ENCODE measurements around the gene NPFFR2.
"Not testable (repeated sequence)": the region's sequence is repeated elsewhere in the genome, so short reads cannot be mapped to it uniquely, and the experiment has no call there.

The NPFFR2 gene

GRCh38 chr4:72084587-72085011 lies 52.8 kb downstream of the NPFFR2 start:
- no peak for DNase-seq
- Mint-ChIP-seq H3K27ac (no peak overlapping the region), H3K27me3 (no peaks in the 10 kb centered on the region), H3K36me3 (ENCODE audit: low read depth) (no peaks in the 10 kb centered on the region), H3K4me3 (no peak overlapping the region), H3K9me3 (no peaks in the 10 kb centered on the region), H3K4me1 (ENCODE audit: low read depth) (no peaks in the 10 kb centered on the region)

DNA sequence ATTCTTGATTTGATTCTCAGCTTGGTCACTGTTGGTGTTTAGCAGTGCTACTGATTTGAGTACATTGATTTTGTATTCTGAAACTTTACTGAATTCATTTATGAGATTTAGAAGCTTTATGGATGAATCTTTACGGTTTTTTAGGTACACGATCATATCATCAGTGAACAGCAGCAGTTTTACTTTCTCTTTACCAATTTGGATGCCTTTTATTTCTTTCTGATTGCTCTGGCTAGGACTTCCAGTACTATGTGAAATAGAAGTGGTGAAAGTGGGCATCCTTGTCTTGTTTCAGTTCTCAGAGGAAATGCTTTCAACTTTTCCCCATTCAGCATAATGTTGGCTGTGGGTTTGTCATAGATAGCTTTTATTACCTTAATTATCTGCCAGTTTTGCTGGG lies 58.8 kb downstream of the NPFFR2 start:
- H3K36me3 Mint-ChIP-seq (ENCODE audit: low read depth); H3K9me3 Mint-ChIP-seq; H3K27me3 Mint-ChIP-seq; H3K4me1 Mint-ChIP-seq (ENCODE audit: low read depth); H3K4me3 Mint-ChIP-seq; H3K27ac Mint-ChIP-seq; DNase-seq: not testable (repeated sequence)

GRCh38 chr4:72094059-72094797 lies 62.4 kb downstream of the NPFFR2 start:
- DNase-seq = no peak
- H3K27me3 Mint-ChIP-seq = no peaks in the 10 kb centered on the region
- no peak overlapping the region for H3K4me3 Mint-ChIP-seq
- H3K9me3 Mint-ChIP-seq = no peaks in the 10 kb centered on the region
- H3K36me3 Mint-ChIP-seq (ENCODE audit: low read depth) = no peaks in the 10 kb centered on the region
- H3K27ac Mint-ChIP-seq = no peak overlapping the region
- no peaks in the 10 kb centered on the region for H3K4me1 Mint-ChIP-seq (ENCODE audit: low read depth)

DNA sequence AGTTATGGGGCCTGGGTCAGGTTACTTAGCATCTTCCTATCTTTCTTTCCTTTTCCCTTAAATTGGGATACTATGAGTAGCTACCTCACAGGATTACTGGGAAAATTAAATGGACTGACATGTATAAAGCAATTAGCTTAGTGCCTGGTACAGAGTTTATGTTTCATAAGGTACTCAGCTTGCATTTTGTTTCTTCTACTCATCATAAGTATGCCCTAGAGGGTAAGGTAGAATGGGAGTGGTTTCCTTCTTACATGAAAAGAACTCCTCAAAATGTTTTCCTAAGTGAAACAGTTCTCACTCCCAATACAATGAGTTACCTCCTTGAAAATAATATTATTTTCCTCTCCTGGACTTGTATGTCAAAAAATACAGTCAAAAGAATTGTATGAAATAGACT lies 75.7 kb downstream of the NPFFR2 start:
- Mint-ChIP-seq H3K27ac (no peak overlapping the region), H3K4me1 (ENCODE audit: low read depth) (peaks cover 3% of the 10 kb centered on the region), H3K27me3 (no peaks in the 10 kb centered on the region), H3K4me3 (no peak overlapping the region), H3K36me3 (ENCODE audit: low read depth) (no peaks in the 10 kb centered on the region), H3K9me3 (peaks cover 3% of the 10 kb centered on the region)
- DNase-seq = no peak

DNA sequence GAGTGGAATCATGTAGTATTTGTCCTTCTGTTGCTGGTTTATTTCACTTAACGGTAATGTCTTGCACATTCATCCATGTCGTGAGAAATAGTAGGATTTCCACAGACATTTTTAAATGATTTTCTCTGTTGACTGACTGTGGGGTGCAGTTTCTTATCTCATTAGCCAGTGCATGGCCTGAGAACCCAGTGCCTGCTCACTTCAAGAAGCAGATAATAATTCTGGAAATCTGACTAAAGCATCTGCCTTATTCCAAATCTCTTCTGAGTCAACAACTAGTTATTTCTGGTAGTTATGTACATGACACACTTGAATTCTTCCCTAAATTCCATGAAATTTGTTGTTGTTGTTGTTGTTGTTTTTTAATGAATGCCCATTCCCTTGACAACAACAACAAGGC lies 77.6 kb downstream of the NPFFR2 start:
- Mint-ChIP-seq H3K27me3 (no peaks in the 10 kb centered on the region), H3K4me1 (ENCODE audit: low read depth) (peaks cover 8% of the 10 kb centered on the region), H3K27ac (no peak overlapping the region), H3K36me3 (ENCODE audit: low read depth) (no peaks in the 10 kb centered on the region), H3K4me3 (no peak overlapping the region), H3K9me3 (peaks cover 5% of the 10 kb centered on the region)
- DNase-seq = no peak

- no peaks in the 10 kb centered on the region for H3K36me3 Mint-ChIP-seq (ENCODE audit: low read depth)
- H3K9me3 Mint-ChIP-seq = peaks cover 5% of the 10 kb centered on the region
- H3K27me3 Mint-ChIP-seq = no peaks in the 10 kb centered on the region
- H3K4me3 Mint-ChIP-seq = no peak overlapping the region
- no peak for DNase-seq
- no peak overlapping the region for H3K27ac Mint-ChIP-seq
- peaks cover 8% of the 10 kb centered on the region for H3K4me1 Mint-ChIP-seq (ENCODE audit: low read depth)
Measured at GRCh38 chr4:72109959-72110497, 78.2 kb downstream of the NPFFR2 start.

DNA sequence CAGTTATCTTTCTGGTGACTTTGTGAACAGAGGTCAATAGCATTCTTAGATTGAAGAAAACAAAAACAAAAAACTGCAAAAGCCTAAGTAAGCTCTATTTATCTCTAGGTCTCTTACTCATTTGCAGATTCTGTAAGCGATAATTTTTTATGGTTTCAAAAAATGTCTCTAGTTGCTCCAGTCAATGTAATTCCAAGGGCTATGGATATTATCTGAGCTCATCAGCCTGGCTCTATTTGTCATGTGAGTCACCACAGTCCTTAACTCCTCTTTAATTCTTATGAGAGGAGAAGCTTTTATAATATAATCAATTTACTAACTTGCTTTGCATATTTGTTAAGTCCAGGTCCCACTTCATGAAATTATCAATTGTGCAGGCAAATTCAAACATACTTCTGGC lies 79.1 kb downstream of the NPFFR2 start:
- H3K27me3 Mint-ChIP-seq = peaks cover 3% of the 10 kb centered on the region
- no peak overlapping the region for H3K27ac Mint-ChIP-seq

DNA sequence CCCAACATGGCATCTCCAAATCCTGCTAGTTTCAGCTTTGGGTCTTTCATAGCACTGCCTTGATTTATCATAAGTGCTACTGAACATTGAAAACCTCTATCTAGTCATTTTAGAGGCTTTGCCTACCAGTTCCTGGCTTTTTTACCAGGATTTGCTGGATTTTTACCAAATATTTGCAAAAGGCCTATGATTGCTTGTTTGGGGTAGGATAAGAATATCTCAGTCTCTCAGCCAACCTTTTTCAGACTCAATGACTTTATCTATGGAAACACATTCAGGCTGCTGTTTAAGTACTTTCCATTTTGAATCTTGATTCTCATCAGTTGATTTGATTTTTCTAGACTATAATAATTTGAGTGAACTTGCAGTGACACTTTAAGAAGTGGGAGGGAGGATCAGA lies 80.1 kb downstream of the NPFFR2 start:
- peaks cover 3% of the 10 kb centered on the region for H3K27me3 Mint-ChIP-seq

More for the DNA sequence above, 79.1 kb downstream of the NPFFR2 start:
- no peak overlapping the region for H3K4me3 Mint-ChIP-seq
- DNase-seq = no peak
- H3K36me3 Mint-ChIP-seq (ENCODE audit: low read depth) = no peaks in the 10 kb centered on the region
- H3K9me3 Mint-ChIP-seq = peaks cover 5% of the 10 kb centered on the region
- peaks cover 8% of the 10 kb centered on the region for H3K4me1 Mint-ChIP-seq (ENCODE audit: low read depth)

GRCh38 chr4:72112514-72113156 lies 80.8 kb downstream of the NPFFR2 start:
- Mint-ChIP-seq H3K4me3 (no peak overlapping the region), H3K27ac (no peak overlapping the region), H3K4me1 (ENCODE audit: low read depth) (peaks cover 8% of the 10 kb centered on the region), H3K9me3 (peaks cover 5% of the 10 kb centered on the region), H3K36me3 (ENCODE audit: low read depth) (no peaks in the 10 kb centered on the region), H3K27me3 (peaks cover 9% of the 10 kb centered on the region)
- DNase-seq = no peak

More for the DNA sequence above, 80.1 kb downstream of the NPFFR2 start:
- Mint-ChIP-seq H3K4me1 (ENCODE audit: low read depth) (peaks cover 8% of the 10 kb centered on the region), H3K36me3 (ENCODE audit: low read depth) (no peaks in the 10 kb centered on the region), H3K4me3 (no peak overlapping the region), H3K27ac (no peak overlapping the region), H3K9me3 (peaks cover 5% of the 10 kb centered on the region)
- DNase-seq = no peak

DNA sequence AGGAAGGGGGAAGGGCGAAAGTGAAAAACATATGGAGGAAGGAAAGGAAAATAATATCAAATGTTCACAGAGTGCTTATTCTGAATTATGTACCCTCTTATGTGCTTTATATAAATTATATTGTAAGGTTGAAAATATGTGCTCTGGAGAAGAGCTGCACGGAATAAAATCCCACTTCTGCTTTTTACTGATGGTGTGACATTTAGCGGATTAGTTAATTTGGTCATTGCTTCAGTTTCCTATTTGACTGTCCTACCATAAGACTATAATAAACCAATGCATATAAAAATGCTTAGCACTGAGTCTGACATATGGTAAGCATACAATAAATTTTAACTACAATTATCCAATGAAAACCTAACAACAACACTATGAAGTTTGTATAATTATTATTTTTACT lies 86.2 kb downstream of the NPFFR2 start:
- Mint-ChIP-seq H3K9me3 (no peaks in the 10 kb centered on the region), H3K36me3 (ENCODE audit: low read depth) (no peaks in the 10 kb centered on the region), H3K27me3 (peaks cover 11% of the 10 kb centered on the region), H3K27ac (no peak overlapping the region), H3K4me1 (ENCODE audit: low read depth) (no peaks in the 10 kb centered on the region), H3K4me3 (no peak overlapping the region)
- DNase-seq = no peak

GRCh38 chr4:72119946-72120345 lies 88.1 kb downstream of the NPFFR2 start:
- Mint-ChIP-seq H3K4me1 (ENCODE audit: low read depth) (no peaks in the 10 kb centered on the region), H3K9me3 (no peaks in the 10 kb centered on the region), H3K4me3 (no peak overlapping the region), H3K36me3 (ENCODE audit: low read depth) (no peaks in the 10 kb centered on the region), H3K27me3 (peaks cover 11% of the 10 kb centered on the region), H3K27ac (no peak overlapping the region)
- no peak for DNase-seq

- H3K9me3 Mint-ChIP-seq = no peaks in the 10 kb centered on the region
- no peak overlapping the region for H3K27ac Mint-ChIP-seq
- no peaks in the 10 kb centered on the region for H3K36me3 Mint-ChIP-seq (ENCODE audit: low read depth)
- H3K4me1 Mint-ChIP-seq (ENCODE audit: low read depth) = no peaks in the 10 kb centered on the region
- H3K4me3 Mint-ChIP-seq = no peak overlapping the region
- no peaks in the 10 kb centered on the region for H3K27me3 Mint-ChIP-seq
- DNase-seq = no peak
Measured at GRCh38 chr4:72128741-72129140, 96.9 kb downstream of the NPFFR2 start.

DNA sequence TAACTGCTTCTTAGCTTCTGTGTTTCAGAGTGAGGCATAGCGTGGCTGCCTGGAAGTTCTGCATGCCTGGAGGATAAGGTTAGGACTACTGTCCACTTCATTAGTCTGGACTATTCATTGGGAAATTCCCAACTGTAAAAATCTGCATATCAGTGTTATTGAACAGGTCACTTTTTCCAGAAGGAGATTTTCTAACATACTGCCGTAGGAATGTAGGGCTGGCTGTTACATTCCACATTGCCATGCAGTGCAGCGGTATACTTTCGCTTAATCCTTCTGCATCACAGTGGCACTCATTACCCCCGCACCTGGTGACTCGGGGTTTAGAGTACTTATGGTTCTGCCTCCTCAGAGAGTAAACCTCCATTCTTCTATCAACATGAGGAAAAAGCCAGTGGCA lies 104.6 kb downstream of the NPFFR2 start:
- no peaks in the 10 kb centered on the region for H3K36me3 Mint-ChIP-seq (ENCODE audit: low read depth)
- H3K4me1 Mint-ChIP-seq (ENCODE audit: low read depth) = no peaks in the 10 kb centered on the region
- H3K27ac Mint-ChIP-seq = no peak overlapping the region
- H3K4me3 Mint-ChIP-seq = no peak overlapping the region
- no peaks in the 10 kb centered on the region for H3K27me3 Mint-ChIP-seq
- no peak for DNase-seq
- H3K9me3 Mint-ChIP-seq = peaks cover 8% of the 10 kb centered on the region

DNA sequence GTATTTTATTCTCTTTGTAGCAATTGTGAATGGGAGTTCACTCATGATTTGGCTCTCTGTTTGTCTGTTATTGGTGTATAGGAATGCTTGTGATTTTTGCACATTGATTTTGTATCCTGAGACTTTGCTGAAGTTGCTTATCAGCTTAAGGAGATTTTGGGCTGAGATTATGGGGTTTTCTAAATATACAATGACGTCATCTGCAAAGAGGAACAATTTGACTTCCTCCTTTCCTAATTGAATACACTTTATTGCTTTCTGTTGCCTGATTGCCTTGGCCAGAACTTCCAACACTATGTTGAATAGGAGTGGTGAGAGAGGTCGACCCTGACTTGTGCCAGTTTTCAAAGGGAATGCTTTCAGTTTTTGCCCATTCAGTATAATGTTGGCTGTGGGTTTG lies 108.2 kb downstream of the NPFFR2 start:
- H3K4me1 Mint-ChIP-seq (ENCODE audit: low read depth); H3K9me3 Mint-ChIP-seq; H3K4me3 Mint-ChIP-seq; H3K27ac Mint-ChIP-seq; H3K27me3 Mint-ChIP-seq; H3K36me3 Mint-ChIP-seq (ENCODE audit: low read depth); DNase-seq: not testable (repeated sequence)

DNA sequence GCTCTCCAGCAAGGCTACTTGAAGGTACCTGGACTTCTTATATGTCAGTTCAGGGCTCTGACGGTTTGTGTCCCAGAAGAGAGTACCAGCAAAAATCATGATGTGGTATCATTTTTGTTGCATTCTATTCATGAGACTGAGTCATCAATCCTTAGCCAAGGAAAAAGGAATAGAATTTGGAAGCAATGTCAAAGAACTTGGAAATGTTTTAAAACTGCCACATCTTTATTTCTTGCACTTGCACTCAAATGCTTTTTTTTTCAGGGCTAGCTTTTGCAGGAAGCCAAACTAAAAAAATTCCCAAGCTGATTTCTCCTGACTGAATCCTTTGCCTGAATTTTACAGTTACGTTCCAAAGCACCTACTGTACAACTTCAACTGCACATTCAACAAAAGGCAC lies 112.4 kb downstream of the NPFFR2 start:
- peaks cover 5% of the 10 kb centered on the region for H3K9me3 Mint-ChIP-seq
- no peak overlapping the region for H3K27ac Mint-ChIP-seq
- H3K4me3 Mint-ChIP-seq = no peak overlapping the region
- H3K27me3 Mint-ChIP-seq = no peaks in the 10 kb centered on the region
- H3K36me3 Mint-ChIP-seq (ENCODE audit: low read depth) = no peaks in the 10 kb centered on the region
- H3K4me1 Mint-ChIP-seq (ENCODE audit: low read depth) = no peaks in the 10 kb centered on the region
- no peak for DNase-seq

Measured in activated T-cell treated with anti-CD3 and anti-CD28 coated beads, Interleukin-2, amount 50 U/mL, for 24 hours (primary cell).